Osteocyte (in vitro differentiated cells): ENCODE data around the gene GOLIM4. TPM values are rescaled to one million over a fixed set of nuclear protein-coding genes. Genes with fewer than 3 reads are reported as not detected.

Experiments
- DNase-seq: peaks from one replicate; pipeline ENCODE4 v3.0.0; 2021; ENCODE audit warnings: mixed read lengths; ENCODE audit not compliant: unreplicated experiment; ENCODE audit errors: extremely low spot score
- H3K27ac Mint-ChIP-seq: one replicate; pipeline ENCODE4 v1.8.0; 2021; ENCODE audit warnings: mild to moderate bottlenecking, mixed read lengths; ENCODE audit not compliant: unreplicated experiment
- H3K27me3 Mint-ChIP-seq: one replicate; pipeline ENCODE4 v1.8.0; 2021; ENCODE audit warnings: mixed read lengths; ENCODE audit not compliant: unreplicated experiment
- H3K36me3 Mint-ChIP-seq: one replicate; pipeline ENCODE4 v1.8.0; 2021; ENCODE audit warnings: mixed read lengths; ENCODE audit not compliant: unreplicated experiment
- H3K4me1 Mint-ChIP-seq: one replicate; pipeline ENCODE4 v1.8.0; 2021; ENCODE audit warnings: mixed read lengths; ENCODE audit not compliant: unreplicated experiment
- H3K4me3 Mint-ChIP-seq: one replicate; pipeline ENCODE4 v1.8.0; 2021; ENCODE audit warnings: mild to moderate bottlenecking, moderate library complexity, mixed read lengths; ENCODE audit not compliant: unreplicated experiment
- H3K9me3 Mint-ChIP-seq: one replicate; pipeline ENCODE4 v1.8.0; 2021; ENCODE audit warnings: mixed read lengths; ENCODE audit not compliant: unreplicated experiment
- total RNA-seq: library from RNA; stranded (reverse); gene quantifications from 2 replicates; pipeline ENCODE4 v1.2.1, GENCODE V29; 2021
- TF ChIP-seq, protein P1 (sequence below): fragments of 200-600 bp; sonication (generic); IDR thresholded peaks from 2 replicates; pipeline ENCODE4 v1.5.0; 2021; ENCODE audit warnings: antibody characterized with exemption, mild to moderate bottlenecking, moderate library complexity

Gene GOLIM4
- total RNA-seq, 1 donor from 2014 or later, result 40.5 TPM

GRCh38 chr3:168104361-168104760 lies 8.6 kb upstream of the GOLIM4 start:
- Mint-ChIP-seq H3K27ac (no peak overlapping the region), H3K4me1 (no peaks in the 10 kb centered on the region), H3K9me3 (no peaks in the 10 kb centered on the region), H3K27me3 (peaks cover 18% of the 10 kb centered on the region), H3K36me3 (no peaks in the 10 kb centered on the region), H3K4me3 (no peak overlapping the region)
- TF ChIP-seq, protein P1, sequence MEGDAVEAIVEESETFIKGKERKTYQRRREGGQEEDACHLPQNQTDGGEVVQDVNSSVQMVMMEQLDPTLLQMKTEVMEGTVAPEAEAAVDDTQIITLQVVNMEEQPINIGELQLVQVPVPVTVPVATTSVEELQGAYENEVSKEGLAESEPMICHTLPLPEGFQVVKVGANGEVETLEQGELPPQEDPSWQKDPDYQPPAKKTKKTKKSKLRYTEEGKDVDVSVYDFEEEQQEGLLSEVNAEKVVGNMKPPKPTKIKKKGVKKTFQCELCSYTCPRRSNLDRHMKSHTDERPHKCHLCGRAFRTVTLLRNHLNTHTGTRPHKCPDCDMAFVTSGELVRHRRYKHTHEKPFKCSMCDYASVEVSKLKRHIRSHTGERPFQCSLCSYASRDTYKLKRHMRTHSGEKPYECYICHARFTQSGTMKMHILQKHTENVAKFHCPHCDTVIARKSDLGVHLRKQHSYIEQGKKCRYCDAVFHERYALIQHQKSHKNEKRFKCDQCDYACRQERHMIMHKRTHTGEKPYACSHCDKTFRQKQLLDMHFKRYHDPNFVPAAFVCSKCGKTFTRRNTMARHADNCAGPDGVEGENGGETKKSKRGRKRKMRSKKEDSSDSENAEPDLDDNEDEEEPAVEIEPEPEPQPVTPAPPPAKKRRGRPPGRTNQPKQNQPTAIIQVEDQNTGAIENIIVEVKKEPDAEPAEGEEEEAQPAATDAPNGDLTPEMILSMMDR, result no peak
- no peak for DNase-seq

GRCh38 chr3:168102735-168103410 lies 7.1 kb upstream of the GOLIM4 start:
- peaks cover 18% of the 10 kb centered on the region for H3K27me3 Mint-ChIP-seq
- no peaks in the 10 kb centered on the region for H3K9me3 Mint-ChIP-seq
- H3K27ac Mint-ChIP-seq, result no peak overlapping the region
- TF ChIP-seq, protein P1, result no peak
- no peaks in the 10 kb centered on the region for H3K36me3 Mint-ChIP-seq
- H3K4me3 Mint-ChIP-seq, result no peak overlapping the region
- no peaks in the 10 kb centered on the region for H3K4me1 Mint-ChIP-seq
- no peak for DNase-seq

- Mint-ChIP-seq H3K4me1 (peaks cover 6% of the 10 kb centered on the region), H3K27ac (no peak overlapping the region), H3K36me3 (no peaks in the 10 kb centered on the region), H3K27me3 (peaks cover 17% of the 10 kb centered on the region), H3K4me3 (no peak overlapping the region), H3K9me3 (no peaks in the 10 kb centered on the region)
- DNase-seq, result no peak
- TF ChIP-seq, protein P1, result no peak
Observed at GRCh38 chr3:168100777-168101492, 5.2 kb upstream of the GOLIM4 start.

- no peak for DNase-seq
- no peak overlapping the region for H3K4me3 Mint-ChIP-seq
- TF ChIP-seq, protein P1, result no peak
- H3K27ac Mint-ChIP-seq, result no peak overlapping the region
- H3K27me3 Mint-ChIP-seq, result no peaks in the 10 kb centered on the region
- no peaks in the 10 kb centered on the region for H3K36me3 Mint-ChIP-seq
- peaks cover 25% of the 10 kb centered on the region for H3K4me1 Mint-ChIP-seq
- no peaks in the 10 kb centered on the region for H3K9me3 Mint-ChIP-seq
Observed at GRCh38 chr3:168097381-168097780, 1.7 kb upstream of the GOLIM4 start.

- Mint-ChIP-seq H3K4me3 (peak overlapping the region; percentile 91), H3K36me3 (no peaks in the 10 kb centered on the region), H3K9me3 (no peaks in the 10 kb centered on the region), H3K27me3 (no peaks in the 10 kb centered on the region), H3K27ac (peak overlapping the region; percentile 92), H3K4me1 (peaks cover 33% of the 10 kb centered on the region)
- DNase-seq, result peak; percentile 90
- TF ChIP-seq, protein P1, result no peak
Observed at GRCh38 chr3:168096210-168096652, 507 bp upstream of the GOLIM4 start.
